Caco-2 (cell line): ENCODE results near the gene OR51B6. TPM values are rescaled to one million over a fixed set of nuclear protein-coding genes. Genes with fewer than 3 reads are reported as not detected.
"Not testable (repeated sequence)": the region's sequence is repeated elsewhere in the genome, so short reads cannot be mapped to it uniquely, and the experiment has no call there.

ENCODE experiments used
- BruUV-seq: library from RNA; stranded (reverse); fragments of 400-500 nt; replicated peaks from 2 replicates; lab custom pipeline; 2021; lab: Mats Ljungman, UMichigan
- CTCF ChIA-PET: fragments of 300-600 bp; sonication (Branson Sonifier 250); formaldehyde crosslinking; loops from one replicate; lab custom pipeline; 2022; ENCODE audit warnings: antibody characterized with exemption; lab: Charles Lee
- POLR2A ChIA-PET: fragments of 300-600 bp; sonication (Branson Sonifier 250); formaldehyde crosslinking; loops from one replicate; lab custom pipeline; 2022; ENCODE audit warnings: antibody characterized with exemption; lab: Charles Lee
- DNase-seq, 2 experiments: peaks; one replicate each; pipeline versions ENCODE4 v3.0.0 to v3.0.0-alpha.2; 2020 to 2022
- H3K27me3 ChIP-seq: replicated peaks from 2 replicates; pipeline ENCODE4 v1.6.0; 2011; ENCODE audit warnings: low read length; ENCODE audit not compliant: control insufficient read depth, insufficient read depth
- H3K36me3 ChIP-seq: 2 replicates; pipeline ENCODE4 v1.5.1; 2011; ENCODE audit warnings: low read length; ENCODE audit not compliant: control insufficient read depth, insufficient read depth
- H3K4me1 ChIP-seq: fragments of 250-450 bp; sonication (Bioruptor Pico); 2 replicates; pipeline ENCODE4 v1.5.1; 2020; ENCODE audit warnings: mild to moderate bottlenecking
- H3K4me3 ChIP-seq: 2 replicates; pipeline ENCODE4 v1.5.1; 2011; ENCODE audit warnings: low read depth, mild to moderate bottlenecking, control low read depth, low read length
- H3K9me3 ChIP-seq: fragments of 250-450 bp; sonication (Bioruptor Pico); 2 replicates; pipeline ENCODE4 v1.5.1; 2020; ENCODE audit warnings: mild to moderate bottlenecking, moderate library complexity
- H3K27ac Mint-ChIP-seq: one replicate; pipeline ENCODE4 v1.8.0; 2022; ENCODE audit warnings: mixed read lengths; ENCODE audit not compliant: unreplicated experiment
- H3K27me3 Mint-ChIP-seq: one replicate; pipeline ENCODE4 v1.8.0; 2022; ENCODE audit warnings: mixed read lengths; ENCODE audit not compliant: insufficient read depth, unreplicated experiment
- H3K36me3 Mint-ChIP-seq: one replicate; pipeline ENCODE4 v1.8.0; 2022; ENCODE audit warnings: mild to moderate bottlenecking, mixed read lengths; ENCODE audit not compliant: insufficient read depth, unreplicated experiment
- H3K4me1 Mint-ChIP-seq: one replicate; pipeline ENCODE4 v1.8.0; 2022; ENCODE audit warnings: low read depth, mixed read lengths; ENCODE audit not compliant: unreplicated experiment
- H3K4me3 Mint-ChIP-seq: one replicate; pipeline ENCODE4 v1.8.0; 2022; ENCODE audit warnings: mild to moderate bottlenecking, moderate library complexity, mixed read lengths; ENCODE audit not compliant: unreplicated experiment
- H3K9me3 Mint-ChIP-seq: one replicate; pipeline ENCODE4 v1.8.0; 2022; ENCODE audit warnings: mixed read lengths; ENCODE audit not compliant: unreplicated experiment
- CTCF ChIP-seq, 2 experiments: fragments of 200-600 bp in 1 of 2; IDR thresholded peaks; 1 replicate in 1 of 2; 2 replicates in 1 of 2; pipeline versions ENCODE4 v1.5.1 to v1.8.0; 2011 to 2022; ENCODE audit warnings: antibody characterized with exemption in 1 of 2, control low read depth in 1 of 2, inconsistent platforms in 1 of 2, low read depth in 1 of 2, low read length in 1 of 2, mild to moderate bottlenecking in 1 of 2, moderate library complexity in 1 of 2; ENCODE audit not compliant: insufficient read depth in 1 of 2, severe bottlenecking in 1 of 2, unreplicated experiment in 1 of 2
- intact Hi-C: fragments of 100-400 bp; cut with micrococcal nuclease; formaldehyde crosslinking; loops from one replicate; pipeline ENCODE4 v1.10.0; 2022; ENCODE audit not compliant: unreplicated experiment
- total RNA-seq: library from RNA; stranded (reverse); gene quantifications from 2 replicates; pipeline ENCODE4 v1.2.3, GENCODE V29; 2022

Gene OR51B6
- total RNA-seq, 1 experiment from 2014 or later = not detected

- intact Hi-C loops = no loop called here
- BruUV-seq = no TSS peak
- Histone ChIP-seq H3K4me3 (no peak overlapping the region), H3K9me3 (no peaks in the 10 kb centered on the region), H3K36me3 (no peaks in the 10 kb centered on the region), H3K27me3 (no peaks in the 10 kb centered on the region), H3K4me1 (no peaks in the 10 kb centered on the region)
- Mint-ChIP-seq H3K4me3 (no peak overlapping the region), H3K9me3 (no peaks in the 10 kb centered on the region), H3K27me3 (peaks cover 8% of the 10 kb centered on the region), H3K36me3 (no peaks in the 10 kb centered on the region), H3K27ac (no peak overlapping the region), H3K4me1 (no peaks in the 10 kb centered on the region)
- no peak for TF ChIP-seq CTCF (IDR thresholded peaks at IDR 0.05; ENCODE audit: insufficient read depth in 1 of 2, low read depth in 1 of 2, low read length in 1 of 2, severe bottlenecking in 1 of 2, unreplicated experiment in 1 of 2)
- CTCF ChIA-PET = no interaction called here
- POLR2A ChIA-PET = no interaction called here
- no peak for DNase-seq
Observed at GRCh38 chr11:5336331-5336730, 15.0 kb upstream of the OR51B6 start.

- H3K4me1 ChIP-seq, DNase-seq, H3K36me3 ChIP-seq, intact Hi-C loops, CTCF ChIA-PET, H3K4me3 Mint-ChIP-seq, POLR2A ChIA-PET, H3K9me3 Mint-ChIP-seq, H3K36me3 Mint-ChIP-seq, H3K4me1 Mint-ChIP-seq, H3K27me3 Mint-ChIP-seq, BruUV-seq, H3K27ac Mint-ChIP-seq, H3K9me3 ChIP-seq, H3K27me3 ChIP-seq, H3K4me3 ChIP-seq: not testable (repeated sequence)
Observed at GRCh38 chr11:5337253-5337652, 14.1 kb upstream of the OR51B6 start.

GRCh38 chr11:5339771-5340322, 11.5 kb upstream of the OR51B6 start:
- CTCF ChIA-PET = no interaction called here
- no peaks in the 10 kb centered on the region for H3K4me1 ChIP-seq
- Mint-ChIP-seq H3K4me1 (no peaks in the 10 kb centered on the region), H3K9me3 (no peaks in the 10 kb centered on the region), H3K4me3 (no peak overlapping the region), H3K27ac (no peak overlapping the region), H3K27me3 (peaks cover 5% of the 10 kb centered on the region), H3K36me3 (no peaks in the 10 kb centered on the region)
- no TSS peak for BruUV-seq
- no peak for TF ChIP-seq CTCF (IDR thresholded peaks at IDR 0.05; ENCODE audit: insufficient read depth in 1 of 2, low read depth in 1 of 2, low read length in 1 of 2, severe bottlenecking in 1 of 2, unreplicated experiment in 1 of 2)
- no peaks in the 10 kb centered on the region for H3K36me3 ChIP-seq
- no peak for DNase-seq
- POLR2A ChIA-PET = no interaction called here
- H3K9me3 ChIP-seq = no peaks in the 10 kb centered on the region
- intact Hi-C loops = no loop called here
- H3K4me3 ChIP-seq = no peak overlapping the region
- no peaks in the 10 kb centered on the region for H3K27me3 ChIP-seq
